GM12873 (cell line): ENCODE measurements around the gene GDNF.

Source experiments
- CTCF ChIP-seq: IDR thresholded peaks from 2 replicates; pipeline ENCODE4 v1.5.1; 2012; ENCODE audit warnings: low read depth, mild to moderate bottlenecking, moderate library complexity, low read length, control low read depth; ENCODE audit not compliant: insufficient read depth; ENCODE audit errors: missing control alignments

The GDNF gene

GRCh38 chr5:37806476-37806875, 33.4 kb downstream of the GDNF start:
- TF ChIP-seq CTCF: no peak

- TF ChIP-seq CTCF: no peak
These were observed 33.8 kb downstream of the GDNF start for GRCh38 chr5:37806016-37806415.

GRCh38 chr5:37804401-37804800, 35.4 kb downstream of the GDNF start:
- TF ChIP-seq CTCF: no peak

- TF ChIP-seq CTCF: no peak
These were observed 36.4 kb downstream of the GDNF start for GRCh38 chr5:37803487-37803886.

GRCh38 chr5:37801521-37801920, 38.3 kb downstream of the GDNF start:
- no peak for TF ChIP-seq CTCF

GRCh38 chr5:37799865-37800421, 39.9 kb downstream of the GDNF start:
- no peak for TF ChIP-seq CTCF

GRCh38 chr5:37792975-37793631, 46.7 kb downstream of the GDNF start:
- no peak for TF ChIP-seq CTCF

GRCh38 chr5:37791321-37791720, 48.5 kb downstream of the GDNF start:
- TF ChIP-seq CTCF: no peak
